GM12874 (cell line): ENCODE results near the gene ZNF366.

Source experiments
- CTCF ChIP-seq: IDR thresholded peaks from 2 replicates; pipeline ENCODE4 v1.5.1; 2011; ENCODE audit warnings: low read depth, mild to moderate bottlenecking, control low read depth, low read length, moderate library complexity; ENCODE audit not compliant: insufficient read depth

ZNF366 gene

GRCh38 chr5:72472666-72473422 is 34.4 kb downstream of the ZNF366 start:
- TF ChIP-seq CTCF, result no peak

- TF ChIP-seq CTCF, result no peak
Measured at GRCh38 chr5:72472031-72472430, 35.2 kb downstream of the ZNF366 start.

- no peak for TF ChIP-seq CTCF
Measured at GRCh38 chr5:72470826-72471225, 36.4 kb downstream of the ZNF366 start.

GRCh38 chr5:72468606-72469005 is 38.6 kb downstream of the ZNF366 start:
- TF ChIP-seq CTCF, result no peak

- TF ChIP-seq CTCF, result no peak
Measured at GRCh38 chr5:72468024-72468423, 39.2 kb downstream of the ZNF366 start.

- TF ChIP-seq CTCF, result no peak
Measured at GRCh38 chr5:72467461-72467860, 39.7 kb downstream of the ZNF366 start.

- TF ChIP-seq CTCF, result no peak
Measured at GRCh38 chr5:72465601-72466563, 41.3 kb downstream of the ZNF366 start.
